Activated naive CD8-positive, alpha-beta T cell treated with anti-CD3 and anti-CD28 coated beads for 36 hours (primary cell): ENCODE measurements around the gene ANKRD23. TPM values are rescaled to one million over a fixed set of nuclear protein-coding genes. Genes with fewer than 3 reads are reported as not detected.
A peak's percentile ranks its signal among the peaks of the same experiment; 100 is the strongest.

Source experiments
- DNase-seq: peaks from one replicate; pipeline ENCODE4 v3.0.0; 2021
- H3K27ac Mint-ChIP-seq: one replicate; pipeline ENCODE4 v1.8.0; 2022; ENCODE audit warnings: mild to moderate bottlenecking, moderate library complexity, mixed read lengths
- H3K27me3 Mint-ChIP-seq: one replicate; pipeline ENCODE4 v1.8.0; 2022; ENCODE audit warnings: mild to moderate bottlenecking, mixed read lengths
- H3K36me3 Mint-ChIP-seq: one replicate; pipeline ENCODE4 v1.8.0; 2021; ENCODE audit warnings: mild to moderate bottlenecking, mixed read lengths
- H3K4me1 Mint-ChIP-seq: one replicate; pipeline ENCODE4 v1.8.0; 2021; ENCODE audit warnings: mixed read lengths
- H3K4me3 Mint-ChIP-seq: one replicate; pipeline ENCODE4 v1.8.0; 2022; ENCODE audit warnings: mild to moderate bottlenecking, moderate library complexity, mixed read lengths
- H3K9me3 Mint-ChIP-seq: one replicate; pipeline ENCODE4 v1.8.0; 2022; ENCODE audit warnings: mixed read lengths
- total RNA-seq, 2 experiments: library from RNA; stranded (reverse); gene quantifications; one replicate each; pipeline ENCODE4 v1.2.3, GENCODE V29; 2021

ANKRD23 gene
- total RNA-seq, 2 experiments from 2014 or later, result 2.7 to 3.2 TPM

GRCh38 chr2:96839875-96840850 lies 3.7 kb downstream of the ANKRD23 start:
- H3K36me3 Mint-ChIP-seq, result no peaks in the 10 kb centered on the region
- peak overlapping the region; percentile 34 for H3K27ac Mint-ChIP-seq
- peak overlapping the region; percentile 25 for H3K4me3 Mint-ChIP-seq
- DNase-seq, result no peak
- no peaks in the 10 kb centered on the region for H3K27me3 Mint-ChIP-seq
- peaks cover 9% of the 10 kb centered on the region for H3K4me1 Mint-ChIP-seq
- no peaks in the 10 kb centered on the region for H3K9me3 Mint-ChIP-seq

GRCh38 chr2:96839293-96839874 lies 4.4 kb downstream of the ANKRD23 start:
- peak overlapping the region; percentile 25 for H3K4me3 Mint-ChIP-seq
- H3K27me3 Mint-ChIP-seq, result no peaks in the 10 kb centered on the region
- H3K9me3 Mint-ChIP-seq, result no peaks in the 10 kb centered on the region
- peak; percentile 77 for DNase-seq
- peaks cover 9% of the 10 kb centered on the region for H3K4me1 Mint-ChIP-seq
- peak overlapping the region; percentile 68 for H3K27ac Mint-ChIP-seq
- H3K36me3 Mint-ChIP-seq, result no peaks in the 10 kb centered on the region

- Mint-ChIP-seq H3K27me3 (no peaks in the 10 kb centered on the region), H3K36me3 (no peaks in the 10 kb centered on the region), H3K4me3 (no peak overlapping the region), H3K4me1 (peaks cover 9% of the 10 kb centered on the region), H3K9me3 (no peaks in the 10 kb centered on the region), H3K27ac (peak overlapping the region; percentile 68)
- DNase-seq, result no peak
Observed at GRCh38 chr2:96838345-96839292, 5.2 kb downstream of the ANKRD23 start.

GRCh38 chr2:96837575-96837974 lies 6.2 kb downstream of the ANKRD23 start:
- peaks cover 9% of the 10 kb centered on the region for H3K4me1 Mint-ChIP-seq
- no peaks in the 10 kb centered on the region for H3K9me3 Mint-ChIP-seq
- H3K27ac Mint-ChIP-seq, result no peak overlapping the region
- H3K27me3 Mint-ChIP-seq, result no peaks in the 10 kb centered on the region
- peaks cover 3% of the 10 kb centered on the region for H3K36me3 Mint-ChIP-seq
- no peak overlapping the region for H3K4me3 Mint-ChIP-seq
- no peak for DNase-seq

GRCh38 chr2:96835830-96836229 lies 8.0 kb downstream of the ANKRD23 start:
- H3K4me3 Mint-ChIP-seq, result no peak overlapping the region

GRCh38 chr2:96832754-96833507 lies 10.9 kb downstream of the ANKRD23 start:
- DNase-seq, result no peak
- H3K4me3 Mint-ChIP-seq, result no peak overlapping the region
- no peaks in the 10 kb centered on the region for H3K4me1 Mint-ChIP-seq
- H3K9me3 Mint-ChIP-seq, result no peaks in the 10 kb centered on the region
- no peaks in the 10 kb centered on the region for H3K27me3 Mint-ChIP-seq
- peaks cover 9% of the 10 kb centered on the region for H3K36me3 Mint-ChIP-seq
- H3K27ac Mint-ChIP-seq, result no peak overlapping the region

More at GRCh38 chr2:96835830-96836229, 8.0 kb downstream of the ANKRD23 start:
- H3K27me3 Mint-ChIP-seq, result no peaks in the 10 kb centered on the region
- H3K9me3 Mint-ChIP-seq, result no peaks in the 10 kb centered on the region
- no peak for DNase-seq
- no peak overlapping the region for H3K27ac Mint-ChIP-seq
- peaks cover 3% of the 10 kb centered on the region for H3K36me3 Mint-ChIP-seq
- peaks cover 9% of the 10 kb centered on the region for H3K4me1 Mint-ChIP-seq

GRCh38 chr2:96832408-96832753 lies 11.4 kb downstream of the ANKRD23 start:
- Mint-ChIP-seq H3K27me3 (no peaks in the 10 kb centered on the region), H3K4me1 (no peaks in the 10 kb centered on the region), H3K36me3 (peaks cover 9% of the 10 kb centered on the region), H3K27ac (no peak overlapping the region), H3K4me3 (no peak overlapping the region), H3K9me3 (no peaks in the 10 kb centered on the region)
- no peak for DNase-seq

- Mint-ChIP-seq H3K9me3 (no peaks in the 10 kb centered on the region), H3K4me1 (no peaks in the 10 kb centered on the region), H3K4me3 (no peak overlapping the region), H3K27ac (no peak overlapping the region), H3K27me3 (no peaks in the 10 kb centered on the region), H3K36me3 (peaks cover 9% of the 10 kb centered on the region)
- no peak for DNase-seq
Observed at GRCh38 chr2:96831679-96832078, 12.1 kb downstream of the ANKRD23 start.

GRCh38 chr2:96830044-96830562 lies 13.7 kb downstream of the ANKRD23 start:
- Mint-ChIP-seq H3K27ac (no peak overlapping the region), H3K27me3 (no peaks in the 10 kb centered on the region), H3K4me3 (no peak overlapping the region), H3K9me3 (no peaks in the 10 kb centered on the region), H3K4me1 (no peaks in the 10 kb centered on the region), H3K36me3 (peaks cover 11% of the 10 kb centered on the region)
- no peak for DNase-seq

- H3K4me1 Mint-ChIP-seq, result no peaks in the 10 kb centered on the region
- no peak overlapping the region for H3K4me3 Mint-ChIP-seq
- no peak overlapping the region for H3K27ac Mint-ChIP-seq
Observed at GRCh38 chr2:96828874-96829273, 14.9 kb downstream of the ANKRD23 start.

GRCh38 chr2:96828436-96828835 lies 15.4 kb downstream of the ANKRD23 start:
- Mint-ChIP-seq H3K27ac (peak overlapping the region; percentile 26), H3K4me1 (no peaks in the 10 kb centered on the region), H3K4me3 (no peak overlapping the region), H3K9me3 (no peaks in the 10 kb centered on the region), H3K36me3 (peaks cover 11% of the 10 kb centered on the region), H3K27me3 (no peaks in the 10 kb centered on the region)
- no peak for DNase-seq

More at GRCh38 chr2:96828874-96829273, 14.9 kb downstream of the ANKRD23 start:
- no peaks in the 10 kb centered on the region for H3K27me3 Mint-ChIP-seq
- no peak for DNase-seq
- peaks cover 11% of the 10 kb centered on the region for H3K36me3 Mint-ChIP-seq
- H3K9me3 Mint-ChIP-seq, result no peaks in the 10 kb centered on the region

GRCh38 chr2:96826546-96827278 lies 17.1 kb downstream of the ANKRD23 start:
- Mint-ChIP-seq H3K27ac (no peak overlapping the region), H3K4me3 (no peak overlapping the region), H3K9me3 (no peaks in the 10 kb centered on the region), H3K27me3 (no peaks in the 10 kb centered on the region), H3K4me1 (no peaks in the 10 kb centered on the region), H3K36me3 (peaks cover 8% of the 10 kb centered on the region)
- DNase-seq, result no peak

GRCh38 chr2:96825057-96825456 lies 18.8 kb downstream of the ANKRD23 start:
- DNase-seq, result no peak
- Mint-ChIP-seq H3K36me3 (peaks cover 9% of the 10 kb centered on the region), H3K4me1 (peaks cover 14% of the 10 kb centered on the region), H3K9me3 (no peaks in the 10 kb centered on the region), H3K27me3 (no peaks in the 10 kb centered on the region), H3K4me3 (no peak overlapping the region), H3K27ac (no peak overlapping the region)
